NCI-H748 (cell line): ENCODE results near the gene PHGDH.
A peak's percentile ranks its signal among the peaks of the same experiment; 100 is the strongest.

ENCODE experiments used
- DNase-seq: peaks from one replicate; lab custom pipeline; 2025; ENCODE audit not compliant: unreplicated experiment; lab: John Stamatoyannopoulos, UW

PHGDH gene

GRCh38 chr1:119711804-119712341 is at the start of gene PHGDH:
Gene PHGDH (plus strand): TSS chr1:119711934. CDS start chr1:119712023, 89 bp downstream.
- DNase-seq = peak; percentile 90

- DNase-seq = no peak
Observed at GRCh38 chr1:119662034-119662437, 49.7 kb upstream of the PHGDH start.

GRCh38 chr1:119664067-119664466 is 47.7 kb upstream of the PHGDH start:
- DNase-seq = no peak

GRCh38 chr1:119667173-119667572 is 44.6 kb upstream of the PHGDH start:
- no peak for DNase-seq

- no peak for DNase-seq
Observed at GRCh38 chr1:119670898-119671297, 40.8 kb upstream of the PHGDH start.

- no peak for DNase-seq
Observed at GRCh38 chr1:119673171-119673940, 38.4 kb upstream of the PHGDH start.

GRCh38 chr1:119674111-119674526 is 37.6 kb upstream of the PHGDH start:
- no peak for DNase-seq

- no peak for DNase-seq
Observed at GRCh38 chr1:119674835-119675289, 36.9 kb upstream of the PHGDH start.

- DNase-seq = peak; percentile 80
Observed at GRCh38 chr1:119675349-119676345, 36.1 kb upstream of the PHGDH start.

GRCh38 chr1:119676571-119677206 is 35.0 kb upstream of the PHGDH start:
- DNase-seq = peak; percentile 7

GRCh38 chr1:119679223-119679622 is 32.5 kb upstream of the PHGDH start:
- DNase-seq = peak; percentile 41

- no peak for DNase-seq
Observed at GRCh38 chr1:119680193-119680592, 31.5 kb upstream of the PHGDH start.

- DNase-seq = no peak
Observed at GRCh38 chr1:119680723-119681122, 31.0 kb upstream of the PHGDH start.

GRCh38 chr1:119681560-119681959 is 30.2 kb upstream of the PHGDH start:
- DNase-seq = no peak

GRCh38 chr1:119682141-119682540 is 29.6 kb upstream of the PHGDH start:
- DNase-seq = no peak

- DNase-seq = no peak
Observed at GRCh38 chr1:119683893-119684292, 27.8 kb upstream of the PHGDH start.

GRCh38 chr1:119686661-119687060 is 25.1 kb upstream of the PHGDH start:
- peak; percentile 78 for DNase-seq

GRCh38 chr1:119687434-119688079 is 24.2 kb upstream of the PHGDH start:
- no peak for DNase-seq

- no peak for DNase-seq
Observed at GRCh38 chr1:119688810-119689209, 22.9 kb upstream of the PHGDH start.

- no peak for DNase-seq
Observed at GRCh38 chr1:119689511-119689910, 22.2 kb upstream of the PHGDH start.
